Fibroblast of lung (primary cell): ENCODE data around the gene TTLL11. TPM values are rescaled to one million over a fixed set of nuclear protein-coding genes. Genes with fewer than 3 reads are reported as not detected.

Experiments used
- DNase-seq, 2 donors: peaks; one replicate each; pipeline versions ENCODE4 v3.0.0 to v3.0.0-alpha.2; 2010; ENCODE audit warnings: low read depth in 2 of 2
- H2AFZ ChIP-seq: 2 replicates; pipeline ENCODE4 v1.5.1; 2012; ENCODE audit warnings: low read length, control low read depth, inconsistent platforms
- H3K27ac ChIP-seq: 2 replicates; pipeline ENCODE4 v1.5.1; 2011; ENCODE audit warnings: low read length, control low read depth; ENCODE audit not compliant: insufficient read depth
- H3K27me3 ChIP-seq: 2 replicates; pipeline ENCODE4 v1.5.1; 2011; ENCODE audit warnings: mild to moderate bottlenecking, low read length; ENCODE audit not compliant: control insufficient read depth, insufficient read depth
- H3K36me3 ChIP-seq: 2 replicates; pipeline ENCODE4 v1.5.1; 2011; ENCODE audit warnings: low read length; ENCODE audit not compliant: control insufficient read depth, insufficient read depth
- H3K4me1 ChIP-seq: 2 replicates; pipeline ENCODE4 v1.5.1; 2011; ENCODE audit warnings: low read length; ENCODE audit not compliant: control insufficient read depth, insufficient read depth; ENCODE audit errors: extremely low read depth
- H3K4me2 ChIP-seq: 2 replicates; pipeline ENCODE4 v1.5.1; 2011; ENCODE audit warnings: low read length, control low read depth; ENCODE audit not compliant: insufficient read depth; ENCODE audit errors: extremely low read depth
- H3K4me3 ChIP-seq, 4 experiments: fragments of 200-600 bp in 1 of 4; sonication (generic) in 1 of 4; replicated peaks in 1 of 4; 2 replicates each; pipeline ENCODE4 v1.5.1; 2011 to 2016; ENCODE audit warnings: low read length in 4 of 4, low read depth in 3 of 4, mild to moderate bottlenecking in 3 of 4, control low read depth in 2 of 4, inconsistent platforms in 1 of 4, mixed read lengths in 1 of 4; ENCODE audit not compliant: insufficient read depth in 1 of 4; ENCODE audit errors: control extremely low read depth in 1 of 4
- H3K79me2 ChIP-seq: 2 replicates; pipeline ENCODE4 v1.5.1; 2012; ENCODE audit warnings: mild to moderate bottlenecking, low read length, inconsistent platforms; ENCODE audit not compliant: control insufficient read depth, insufficient read depth
- H3K9ac ChIP-seq: 2 replicates; pipeline ENCODE4 v1.5.1; 2011; ENCODE audit warnings: mild to moderate bottlenecking, low read length, control low read depth; ENCODE audit not compliant: insufficient read depth
- H3K9me3 ChIP-seq: 2 replicates; pipeline ENCODE4 v1.5.1; 2012; ENCODE audit warnings: low read depth, low read length; ENCODE audit not compliant: control insufficient read depth, insufficient read depth
- H4K20me1 ChIP-seq: 2 replicates; pipeline ENCODE4 v1.5.1; 2011; ENCODE audit warnings: low read length; ENCODE audit not compliant: control insufficient read depth, insufficient read depth; ENCODE audit errors: extremely low read depth
- EZH2 ChIP-seq: IDR thresholded peaks from 2 replicates; pipeline ENCODE4 v1.5.1; 2012; ENCODE audit warnings: low read length, control low read depth, mild to moderate bottlenecking; ENCODE audit errors: missing control alignments
- polyA plus RNA-seq, 2 donors: library from polyadenylated mRNA; depleted of rRNA in 1 of 2; stranded (reverse) in 1 of 2; unstranded in 1 of 2; fragments of >200 nt; gene quantifications; 2 replicates each; pipeline ENCODE4 v1.2.1, GENCODE V29; 2011 to 2012; ENCODE audit warnings: missing spikeins in 1 of 2
- total RNA-seq: library from RNA; depleted of rRNA; stranded (reverse); fragments of >200 nt; gene quantifications from 2 replicates; pipeline ENCODE4 v1.2.1, GENCODE V29; 2014
- TF ChIP-seq, protein P1 (sequence below), 2 donors: IDR thresholded peaks in 1 of 2; conservative IDR thresholded peaks in 1 of 2; 1 replicate in 1 of 2; 2 replicates in 1 of 2; pipeline ENCODE4 v1.5.1; 2011 to 2012; ENCODE audit warnings: low read length in 2 of 2, control low read depth in 1 of 2, inconsistent platforms in 1 of 2, low read depth in 1 of 2, mild to moderate bottlenecking in 1 of 2

Gene TTLL11
- total and polyA plus RNA-seq, 2 donors (not counting 1 experiment from before 2014, with no cell fraction given): 3.9 to 4.8 TPM

DNA sequence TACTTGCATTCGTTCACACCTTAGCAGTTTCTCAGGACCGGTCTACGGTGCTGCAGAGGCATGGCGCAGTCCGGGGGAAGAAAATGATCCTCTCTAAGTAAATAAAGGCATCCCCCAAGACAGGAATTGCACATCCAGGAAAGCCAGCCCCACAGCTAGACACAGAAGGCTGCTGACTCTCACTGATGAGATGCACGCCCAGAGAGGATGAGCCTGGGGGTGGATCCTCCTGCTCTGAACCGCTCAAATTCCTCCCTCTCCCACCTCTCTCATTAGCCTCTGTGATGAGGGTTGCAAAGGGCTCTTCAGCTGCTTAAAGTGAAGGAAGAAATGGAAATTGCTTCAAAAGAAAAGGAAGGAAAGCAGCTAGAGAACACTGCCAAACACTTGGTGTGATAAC is 132.4 kb downstream of the TTLL11 start:
- Histone ChIP-seq H3K9ac (no peak overlapping the region), H3K79me2 (no peaks in the 10 kb centered on the region), H3K9me3 (no peaks in the 10 kb centered on the region), H3K36me3 (no peaks in the 10 kb centered on the region), H3K4me2 (no peak overlapping the region), H3K27me3 (no peaks in the 10 kb centered on the region), H4K20me1 (no peaks in the 10 kb centered on the region), H3K4me3 (no peak overlapping the region), H3K27ac (no peak overlapping the region), H3K4me1 (no peaks in the 10 kb centered on the region), H2AFZ (no peak overlapping the region)
- no peak for DNase-seq
- TF ChIP-seq, protein P1, sequence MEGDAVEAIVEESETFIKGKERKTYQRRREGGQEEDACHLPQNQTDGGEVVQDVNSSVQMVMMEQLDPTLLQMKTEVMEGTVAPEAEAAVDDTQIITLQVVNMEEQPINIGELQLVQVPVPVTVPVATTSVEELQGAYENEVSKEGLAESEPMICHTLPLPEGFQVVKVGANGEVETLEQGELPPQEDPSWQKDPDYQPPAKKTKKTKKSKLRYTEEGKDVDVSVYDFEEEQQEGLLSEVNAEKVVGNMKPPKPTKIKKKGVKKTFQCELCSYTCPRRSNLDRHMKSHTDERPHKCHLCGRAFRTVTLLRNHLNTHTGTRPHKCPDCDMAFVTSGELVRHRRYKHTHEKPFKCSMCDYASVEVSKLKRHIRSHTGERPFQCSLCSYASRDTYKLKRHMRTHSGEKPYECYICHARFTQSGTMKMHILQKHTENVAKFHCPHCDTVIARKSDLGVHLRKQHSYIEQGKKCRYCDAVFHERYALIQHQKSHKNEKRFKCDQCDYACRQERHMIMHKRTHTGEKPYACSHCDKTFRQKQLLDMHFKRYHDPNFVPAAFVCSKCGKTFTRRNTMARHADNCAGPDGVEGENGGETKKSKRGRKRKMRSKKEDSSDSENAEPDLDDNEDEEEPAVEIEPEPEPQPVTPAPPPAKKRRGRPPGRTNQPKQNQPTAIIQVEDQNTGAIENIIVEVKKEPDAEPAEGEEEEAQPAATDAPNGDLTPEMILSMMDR (conservative IDR thresholded peaks at IDR 0.05 in 1 of 2, IDR thresholded peaks at IDR 0.05 in 1 of 2; ENCODE audit: low read depth in 1 of 2, low read length in 2 of 2): no peak
- TF ChIP-seq EZH2: no peak

DNA sequence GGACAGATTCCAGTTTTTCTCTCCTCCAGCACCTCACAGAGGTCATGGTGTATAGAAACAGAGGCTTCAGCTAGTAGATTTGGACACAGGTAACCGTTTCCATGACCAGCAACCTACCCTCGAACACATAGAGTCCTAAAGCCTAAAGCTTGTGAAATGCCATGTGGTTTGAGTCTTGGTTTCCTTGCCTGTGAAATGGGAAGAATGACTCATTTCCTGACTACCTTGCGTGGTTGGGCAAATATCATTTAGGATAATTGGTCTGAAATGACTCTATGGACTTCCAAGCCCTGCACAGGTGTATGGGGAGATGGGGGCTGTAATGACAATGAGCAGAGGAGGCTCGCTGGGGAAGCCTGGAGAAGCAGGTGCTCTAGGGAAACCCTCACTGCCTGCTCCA is 134.6 kb downstream of the TTLL11 start:
- H3K36me3 ChIP-seq: no peaks in the 10 kb centered on the region
- H3K79me2 ChIP-seq: no peaks in the 10 kb centered on the region
- no peaks in the 10 kb centered on the region for H3K27me3 ChIP-seq
- DNase-seq: peak in 1 of 2 donors; percentile 40
- no peak overlapping the region for H3K27ac ChIP-seq
- no peaks in the 10 kb centered on the region for H3K9me3 ChIP-seq
- no peak overlapping the region for H3K9ac ChIP-seq
- H3K4me2 ChIP-seq: no peak overlapping the region
- H2AFZ ChIP-seq: no peak overlapping the region
- no peak overlapping the region for H3K4me3 ChIP-seq
- no peaks in the 10 kb centered on the region for H3K4me1 ChIP-seq
- no peak for TF ChIP-seq EZH2
- TF ChIP-seq, protein P1 (conservative IDR thresholded peaks at IDR 0.05 in 1 of 2, IDR thresholded peaks at IDR 0.05 in 1 of 2; ENCODE audit: low read depth in 1 of 2, low read length in 2 of 2): no peak
- no peaks in the 10 kb centered on the region for H4K20me1 ChIP-seq

DNA sequence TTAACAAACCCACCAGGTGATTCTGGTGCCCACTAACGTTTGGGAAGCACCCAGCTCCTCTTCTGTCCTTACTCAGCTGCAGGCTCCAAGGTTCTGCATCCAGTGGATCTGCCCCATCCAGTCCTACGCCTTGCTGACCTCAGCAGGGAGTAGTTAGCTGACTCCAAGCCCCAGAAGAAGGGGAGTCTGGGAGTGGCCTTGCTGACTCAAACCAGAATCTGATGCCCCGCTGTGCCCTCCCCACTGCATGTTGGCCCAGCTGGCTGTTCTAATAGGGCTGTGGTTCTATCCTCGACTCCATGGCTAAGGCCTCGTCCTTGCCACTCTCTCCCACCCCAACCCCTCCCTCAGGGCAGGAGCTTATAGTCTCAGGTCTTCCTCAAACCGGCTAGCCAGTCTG is 136.3 kb downstream of the TTLL11 start:
- H2AFZ ChIP-seq: no peak overlapping the region
- H3K4me1 ChIP-seq: no peaks in the 10 kb centered on the region
- H3K79me2 ChIP-seq: no peaks in the 10 kb centered on the region
- no peaks in the 10 kb centered on the region for H3K9me3 ChIP-seq
- no peaks in the 10 kb centered on the region for H3K36me3 ChIP-seq
- no peak overlapping the region for H3K9ac ChIP-seq
- no peak overlapping the region for H3K4me2 ChIP-seq
- H3K27me3 ChIP-seq: no peaks in the 10 kb centered on the region
- H3K4me3 ChIP-seq: no peak overlapping the region
- no peaks in the 10 kb centered on the region for H4K20me1 ChIP-seq
- DNase-seq: no peak
- TF ChIP-seq, protein P1 (conservative IDR thresholded peaks at IDR 0.05 in 1 of 2, IDR thresholded peaks at IDR 0.05 in 1 of 2; ENCODE audit: low read depth in 1 of 2, low read length in 2 of 2): no peak
- no peak for TF ChIP-seq EZH2
- no peak overlapping the region for H3K27ac ChIP-seq
